ENCODE data around the gene PPP2R5C. TPM values are rescaled to one million over a fixed set of nuclear protein-coding genes. Genes with fewer than 3 reads are reported as not detected.

The PPP2R5C gene
- total and polyA plus RNA-seq, 9 of the 15 experiments (the other 6 are each of a cell fraction or from before 2014, with no cell fraction given) = 284 to 617 (median 395) TPM

DNA sequence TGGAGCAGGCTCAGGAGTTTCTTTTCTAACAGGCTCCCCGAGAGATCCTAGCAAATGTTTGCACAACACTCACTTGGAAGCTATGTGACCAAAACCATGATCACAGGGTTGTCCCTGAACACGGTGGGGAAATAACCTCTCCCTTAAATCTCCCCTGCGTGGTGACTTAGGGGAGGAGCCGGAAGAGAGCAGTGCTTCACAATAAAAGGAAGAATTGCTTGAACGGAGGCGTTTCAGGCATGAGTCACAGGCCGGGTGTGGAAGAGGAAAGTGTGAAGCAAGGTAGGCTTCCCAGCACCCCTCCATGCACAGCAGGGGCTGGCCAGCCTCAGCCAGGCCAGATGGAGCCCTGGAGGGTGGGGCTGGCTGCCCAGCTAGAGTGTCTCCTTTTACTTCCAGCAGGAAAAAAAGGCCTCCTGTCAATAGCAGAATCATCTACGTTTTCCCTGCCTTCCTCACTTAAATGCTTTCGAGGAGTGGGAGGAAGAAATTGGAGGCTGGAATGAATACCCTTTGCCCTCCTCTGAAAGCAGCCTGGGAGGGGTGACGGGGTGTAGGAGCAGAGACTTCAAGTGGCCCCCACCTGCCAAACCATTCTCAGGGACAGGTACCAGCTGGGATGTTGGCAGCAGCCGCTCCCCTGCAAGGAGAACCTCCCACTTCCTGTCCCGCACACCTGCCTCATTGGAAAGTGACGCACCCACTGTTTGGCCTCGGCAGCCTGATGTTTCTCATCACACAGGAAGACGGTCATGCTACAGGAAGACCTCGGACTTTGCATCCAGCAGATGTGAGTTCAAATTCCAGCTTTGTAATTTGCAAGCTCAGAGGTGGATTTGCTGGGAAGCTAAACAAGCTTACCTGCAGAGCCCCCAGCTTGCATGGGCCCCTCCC lies 30.1 kb upstream of the PPP2R5C start (continued):
- peak; percentile 92 for TF ChIP-seq MGA (IDR thresholded peaks at IDR 0.05)
- no peak for TF ChIP-seq EHMT2 (IDR thresholded peaks at IDR 0.05)
- no peak for TF ChIP-seq ZNF583 (CRISPR knock-in tag; IDR thresholded peaks at IDR 0.05)
- TF ChIP-seq SP1 (CRISPR knock-in tag; IDR thresholded peaks at IDR 0.05) = 0 out of 2 replicates have a peak, but pooled peaks have one; percentile 11
- TF ChIP-seq ZSCAN29 (IDR thresholded peaks at IDR 0.05) = no peak
- no peak for TF ChIP-seq ELF1 (tag; IDR thresholded peaks at IDR 0.05)
- peak; percentile 27 to 52; a peak in 2 of 4 replicates for TF ChIP-seq MAZ (CRISPR knock-in tag; conservative IDR thresholded peaks at IDR 0.05 in 1 of 2, IDR thresholded peaks at IDR 0.05 in 1 of 2)
- TF ChIP-seq TBP (optimal IDR thresholded peaks at IDR 0.05; ENCODE audit: low read depth, low read length) = peak; percentile 26
- TF ChIP-seq ATF6 (CRISPR knock-in tag; IDR thresholded peaks at IDR 0.05) = no peak
- TF ChIP-seq NFXL1 (CRISPR knock-in tag; IDR thresholded peaks at IDR 0.05) = no peak
- 0 out of 2 replicates have a peak, but pooled peaks have one; percentile 32 for TF ChIP-seq NBN (IDR thresholded peaks at IDR 0.05; ENCODE audit: low read depth)
- TF ChIP-seq JUN (IDR thresholded peaks at IDR 0.05; ENCODE audit: borderline replicate concordance, low read depth, low read length) = peak; percentile 58; the same call in 1 of the 2 replicates
- TF ChIP-seq JUN (CRISPR knock-in tag; IDR thresholded peaks at IDR 0.05; ENCODE audit: borderline replicate concordance) = no peak
- TF ChIP-seq ARID1B (IDR thresholded peaks at IDR 0.05) = peak; percentile 35; the same call in 1 of the 2 replicates
- TF ChIP-seq DPF2 (IDR thresholded peaks at IDR 0.05) = peak; percentile 58; the same call in 1 of the 2 replicates
